WTC11 (cell line): ENCODE results near the gene SKAP1. TPM values are rescaled to one million over a fixed set of nuclear protein-coding genes. Genes with fewer than 3 reads are reported as not detected.

Experiments used
- ATAC-seq: fragments of 200-7000 bp; cut with Tn5 transposase; 2 replicates; pipeline ENCODE4 v1.10.0; 2021; ENCODE audit warnings: mild to moderate bottlenecking, moderate library complexity
- CTCF ChIA-PET: fragments of 300-600 bp; sonication (Branson Sonifier 250); formaldehyde crosslinking; loops from one replicate; lab custom pipeline; 2021; ENCODE audit warnings: antibody characterized with exemption; lab: Charles Lee
- POLR2A ChIA-PET: fragments of 350-600 bp; sonication (Branson Sonifier 250); formaldehyde crosslinking; loops from one replicate; lab custom pipeline; 2021; ENCODE audit warnings: antibody characterized with exemption; lab: Charles Lee
- DNase-seq: peaks from one replicate; pipeline ENCODE4 v3.0.0; 2021; ENCODE audit warnings: low spot score
- H3K27ac Mint-ChIP-seq: 2 replicates; pipeline ENCODE4 v1.8.0; 2021; ENCODE audit warnings: mixed read lengths
- H3K27me3 Mint-ChIP-seq: 2 replicates; pipeline ENCODE4 v1.8.0; 2021; ENCODE audit warnings: low read depth, mild to moderate bottlenecking, moderate library complexity, mixed read lengths
- H3K36me3 Mint-ChIP-seq: 2 replicates; pipeline ENCODE4 v1.8.0; 2021; ENCODE audit warnings: mixed read lengths
- H3K4me1 Mint-ChIP-seq: 2 replicates; pipeline ENCODE4 v1.8.0; 2022; ENCODE audit warnings: mixed read lengths
- H3K4me3 Mint-ChIP-seq: 2 replicates; pipeline ENCODE4 v1.8.0; 2021; ENCODE audit warnings: mild to moderate bottlenecking, moderate library complexity, mixed read lengths
- H3K9me3 Mint-ChIP-seq: 2 replicates; pipeline ENCODE4 v1.8.0; 2021; ENCODE audit warnings: mixed read lengths
- ATF1 ChIP-seq: sonication (generic); formaldehyde crosslinking; IDR thresholded peaks from 2 replicates; pipeline ENCODE4 v1.8.1; 2023; ENCODE audit warnings: mild to moderate bottlenecking, moderate library complexity, missing genetic modification reagents
- ETV6 ChIP-seq: sonication (generic); formaldehyde crosslinking; IDR thresholded peaks from 2 replicates; pipeline ENCODE4 v1.8.1; 2022; ENCODE audit warnings: mild to moderate bottlenecking, missing genetic modification reagents
- FOXK1 ChIP-seq: sonication (generic); formaldehyde crosslinking; IDR thresholded peaks from 2 replicates; pipeline ENCODE4 v1.8.0; 2022; ENCODE audit warnings: mild to moderate bottlenecking, moderate library complexity, missing genetic modification reagents
- GRHL2 ChIP-seq: fragments of 250-450 bp; sonication (Bioruptor Pico); IDR thresholded peaks from 2 replicates; pipeline ENCODE4 v1.8.0; 2022; ENCODE audit warnings: mild to moderate bottlenecking, moderate library complexity; ENCODE audit not compliant: insufficient replicate concordance, severe bottlenecking
- NR2C2 ChIP-seq: sonication (generic); formaldehyde crosslinking; IDR thresholded peaks from 2 replicates; pipeline ENCODE4 v1.8.0; 2022; ENCODE audit warnings: mild to moderate bottlenecking, missing genetic modification reagents
- RORB ChIP-seq: fragments of 250-450 bp; sonication (Bioruptor Pico); IDR thresholded peaks from 2 replicates; pipeline ENCODE4 v1.9.0; 2021; ENCODE audit warnings: mild to moderate bottlenecking
- SP1 ChIP-seq: sonication (generic); formaldehyde crosslinking; conservative IDR thresholded peaks from 2 replicates; pipeline ENCODE4 v1.8.1; 2022; ENCODE audit warnings: missing genetic modification reagents
- TP53 ChIP-seq: sonication (generic); formaldehyde crosslinking; IDR thresholded peaks from 2 replicates; pipeline ENCODE4 v1.8.1; 2023; ENCODE audit warnings: mild to moderate bottlenecking, missing genetic modification reagents
- ZNF138 ChIP-seq: sonication (generic); formaldehyde crosslinking; conservative IDR thresholded peaks from 2 replicates; pipeline ENCODE4 v1.8.1; 2022; ENCODE audit warnings: mild to moderate bottlenecking, moderate library complexity, missing genetic modification reagents
- ZNF317 ChIP-seq: sonication (generic); formaldehyde crosslinking; IDR thresholded peaks from 2 replicates; pipeline ENCODE4 v1.8.1; 2023; ENCODE audit warnings: low read depth, mild to moderate bottlenecking, moderate library complexity, missing genetic modification reagents, borderline replicate concordance
- ZNF416 ChIP-seq: fragments of 250-450 bp; sonication (Bioruptor Pico); IDR thresholded peaks from 2 replicates; pipeline ENCODE4 v1.9.0; 2021; ENCODE audit warnings: mild to moderate bottlenecking, inconsistent platforms
- total RNA-seq: library from RNA; stranded (reverse); gene quantifications from 3 replicates; pipeline ENCODE4 v1.2.3, GENCODE V29; 2021
- TF ChIP-seq, protein P1 (sequence below): fragments of 250-450 bp; sonication (Bioruptor Pico); IDR thresholded peaks from 2 replicates; pipeline ENCODE4 v1.8.0; 2021; ENCODE audit warnings: mild to moderate bottlenecking
- TF ChIP-seq, protein P2 (sequence below): sonication (generic); formaldehyde crosslinking; conservative IDR thresholded peaks from 2 replicates; pipeline ENCODE4 v1.8.1; 2022; ENCODE audit warnings: mild to moderate bottlenecking, missing genetic modification reagents
- TF ChIP-seq, protein P3 (sequence below): fragments of 250-450 bp; sonication (Bioruptor Pico); IDR thresholded peaks from 2 replicates; pipeline ENCODE4 v2.1.2; 2022; ENCODE audit warnings: mild to moderate bottlenecking, moderate library complexity
- TF ChIP-seq, protein P4 (sequence below): sonication (generic); formaldehyde crosslinking; IDR thresholded peaks from 2 replicates; pipeline ENCODE4 v1.8.0; 2023; ENCODE audit warnings: missing genetic modification reagents
- TF ChIP-seq, protein P5 (sequence below): sonication (generic); formaldehyde crosslinking; IDR thresholded peaks from 2 replicates; pipeline ENCODE4 v1.8.0; 2023; ENCODE audit warnings: mild to moderate bottlenecking, missing genetic modification reagents
- TF ChIP-seq, protein P6 (sequence below): sonication (generic); formaldehyde crosslinking; IDR thresholded peaks from 2 replicates; pipeline ENCODE4 v1.8.1; 2022; ENCODE audit warnings: mild to moderate bottlenecking, moderate library complexity, missing genetic modification reagents

Gene SKAP1
- total RNA-seq, 1 experiment from 2014 or later = not detected

DNA sequence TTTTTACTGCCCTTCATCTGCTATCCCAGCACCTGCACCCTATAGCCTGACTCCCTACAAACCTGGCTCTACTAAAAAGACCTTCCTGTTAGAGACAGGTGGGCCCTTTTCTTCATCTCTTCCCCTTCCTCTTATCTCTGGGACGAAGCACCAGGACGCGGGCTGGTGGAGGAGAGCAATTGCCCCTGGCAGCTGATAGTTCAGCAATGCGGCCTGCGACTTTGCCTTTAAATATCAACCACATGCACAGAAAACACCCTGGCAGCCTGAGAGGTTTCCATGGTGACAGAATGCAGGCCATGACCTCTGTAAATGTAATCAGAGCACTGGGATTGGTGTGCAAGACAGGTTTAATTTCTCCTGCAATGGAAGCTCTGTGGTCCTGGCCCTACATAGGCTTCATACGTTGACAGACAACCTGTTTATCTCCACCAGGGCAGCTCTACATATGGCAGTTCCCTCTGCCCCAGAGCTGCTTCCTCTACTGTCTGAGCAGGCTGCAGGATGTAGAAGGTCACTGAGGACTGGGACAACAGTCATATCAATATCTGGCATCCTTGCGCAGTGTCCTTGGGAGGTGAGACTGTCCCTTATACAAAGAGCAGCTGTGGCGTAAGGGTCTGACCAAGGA is 10.0 kb upstream of the SKAP1 start (continued):
- TF ChIP-seq, protein P1, sequence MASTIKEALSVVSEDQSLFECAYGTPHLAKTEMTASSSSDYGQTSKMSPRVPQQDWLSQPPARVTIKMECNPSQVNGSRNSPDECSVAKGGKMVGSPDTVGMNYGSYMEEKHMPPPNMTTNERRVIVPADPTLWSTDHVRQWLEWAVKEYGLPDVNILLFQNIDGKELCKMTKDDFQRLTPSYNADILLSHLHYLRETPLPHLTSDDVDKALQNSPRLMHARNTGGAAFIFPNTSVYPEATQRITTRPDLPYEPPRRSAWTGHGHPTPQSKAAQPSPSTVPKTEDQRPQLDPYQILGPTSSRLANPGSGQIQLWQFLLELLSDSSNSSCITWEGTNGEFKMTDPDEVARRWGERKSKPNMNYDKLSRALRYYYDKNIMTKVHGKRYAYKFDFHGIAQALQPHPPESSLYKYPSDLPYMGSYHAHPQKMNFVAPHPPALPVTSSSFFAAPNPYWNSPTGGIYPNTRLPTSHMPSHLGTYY (CRISPR knock-in tag) = no peak
- TF ChIP-seq, protein P2, sequence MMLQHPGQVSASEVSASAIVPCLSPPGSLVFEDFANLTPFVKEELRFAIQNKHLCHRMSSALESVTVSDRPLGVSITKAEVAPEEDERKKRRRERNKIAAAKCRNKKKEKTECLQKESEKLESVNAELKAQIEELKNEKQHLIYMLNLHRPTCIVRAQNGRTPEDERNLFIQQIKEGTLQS (CRISPR knock-in tag) = no peak

DNA sequence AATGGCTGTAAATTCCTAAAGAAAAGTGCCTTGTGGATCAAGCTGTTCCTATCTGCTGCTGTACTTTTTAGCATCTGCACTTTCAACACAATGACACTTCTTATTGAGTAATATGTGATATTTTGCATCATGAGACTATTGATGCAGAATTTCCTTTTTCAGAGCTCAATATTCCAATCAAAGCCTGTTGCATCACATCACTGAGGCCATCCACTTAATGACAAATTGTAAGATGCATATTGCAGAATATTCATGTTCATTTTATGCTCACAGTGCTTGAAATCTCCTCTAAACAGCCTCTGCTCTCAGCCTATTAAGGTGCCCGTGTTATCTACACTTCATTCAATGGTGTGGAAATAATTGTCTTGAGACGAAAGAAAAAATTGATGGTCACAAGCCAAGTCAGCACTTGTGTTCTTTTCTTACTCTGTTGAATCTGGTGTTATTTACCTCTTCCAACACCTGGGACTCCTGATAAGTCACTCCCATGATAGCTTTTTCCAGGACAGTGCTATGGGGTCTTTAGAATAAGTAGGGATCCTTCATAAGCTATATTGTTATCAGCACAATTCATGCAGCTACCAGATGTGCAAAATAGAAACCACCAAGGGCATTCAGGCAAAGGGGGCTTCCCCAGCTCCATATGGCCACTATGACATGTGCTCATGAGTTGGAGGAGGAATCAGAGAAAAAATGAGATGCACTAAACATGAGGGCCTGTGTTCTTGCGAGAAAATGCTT is 9.3 kb upstream of the SKAP1 start:
- Mint-ChIP-seq H3K9me3 (no peaks in the 10 kb centered on the region), H3K27ac (no peak overlapping the region), H3K4me3 (no peak overlapping the region), H3K36me3 (no peaks in the 10 kb centered on the region), H3K27me3 (peaks cover 24% of the 10 kb centered on the region), H3K4me1 (no peaks in the 10 kb centered on the region)
- DNase-seq (no peak), ATAC-seq (no peak)
- ChIA-PET CTCF (interaction anchor here (1.7 kb wide), 1 partner anchor 223 kb away, joined by 3 read pairs; no protein-coding TSS in a partner anchor), POLR2A (interaction anchor here (0.8 kb wide), 1 partner anchor 231 kb away, joined by 3 read pairs; no protein-coding TSS in a partner anchor)
- TF ChIP-seq, protein P3, sequence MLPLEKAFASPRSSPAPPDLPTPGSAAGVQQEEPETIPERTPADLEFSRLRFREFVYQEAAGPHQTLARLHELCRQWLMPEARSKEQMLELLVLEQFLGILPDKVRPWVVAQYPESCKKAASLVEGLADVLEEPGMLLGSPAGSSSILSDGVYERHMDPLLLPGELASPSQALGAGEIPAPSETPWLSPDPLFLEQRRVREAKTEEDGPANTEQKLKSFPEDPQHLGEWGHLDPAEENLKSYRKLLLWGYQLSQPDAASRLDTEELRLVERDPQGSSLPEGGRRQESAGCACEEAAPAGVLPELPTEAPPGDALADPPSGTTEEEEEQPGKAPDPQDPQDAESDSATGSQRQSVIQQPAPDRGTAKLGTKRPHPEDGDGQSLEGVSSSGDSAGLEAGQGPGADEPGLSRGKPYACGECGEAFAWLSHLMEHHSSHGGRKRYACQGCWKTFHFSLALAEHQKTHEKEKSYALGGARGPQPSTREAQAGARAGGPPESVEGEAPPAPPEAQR (CRISPR knock-in tag) = no peak

DNA sequence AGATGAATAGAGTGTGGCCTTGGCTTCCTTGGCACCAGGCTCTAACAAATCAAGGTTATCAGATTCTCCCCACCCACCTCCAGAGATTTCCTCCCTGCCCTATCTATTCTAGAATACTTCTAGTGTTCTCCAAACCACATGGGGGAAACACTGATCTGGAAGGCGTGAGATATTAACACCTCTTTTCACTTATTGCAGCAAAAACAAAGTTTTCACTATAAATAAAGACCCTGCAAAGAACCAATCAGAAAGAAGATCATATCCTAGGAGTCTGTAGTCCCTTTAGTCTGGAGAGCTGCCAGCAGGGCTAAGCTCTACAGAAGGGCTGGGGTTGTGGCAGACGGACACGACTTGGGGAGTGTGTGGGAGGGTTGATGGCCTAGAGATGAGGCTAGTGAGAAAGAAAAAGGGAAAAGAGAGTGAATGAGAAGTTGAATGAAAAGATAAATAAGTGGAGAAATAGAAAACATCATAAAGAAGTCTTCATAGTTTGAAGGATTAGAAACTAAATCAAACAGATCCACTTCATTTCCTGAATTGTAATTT is 8.6 kb upstream of the SKAP1 start:
- ATAC-seq (no peak), DNase-seq (no peak)
- H3K27me3 Mint-ChIP-seq = peaks cover 24% of the 10 kb centered on the region
- no peaks in the 10 kb centered on the region for H3K9me3 Mint-ChIP-seq
- TF ChIP-seq FOXK1 (CRISPR knock-in tag) (no peak), NR2C2 (no peak), ZNF416 (no peak), TP53 (CRISPR knock-in tag) (no peak)
- H3K27ac Mint-ChIP-seq = no peak overlapping the region
- ChIA-PET POLR2A (interaction anchor here (0.8 kb wide), 1 partner anchor 230 kb away, joined by 3 read pairs; no protein-coding TSS in a partner anchor), CTCF (interaction anchor here (1.7 kb wide), 1 partner anchor 223 kb away, joined by 3 read pairs; no protein-coding TSS in a partner anchor)
- no peaks in the 10 kb centered on the region for H3K36me3 Mint-ChIP-seq
- no peak overlapping the region for H3K4me3 Mint-ChIP-seq
- no peaks in the 10 kb centered on the region for H3K4me1 Mint-ChIP-seq

DNA sequence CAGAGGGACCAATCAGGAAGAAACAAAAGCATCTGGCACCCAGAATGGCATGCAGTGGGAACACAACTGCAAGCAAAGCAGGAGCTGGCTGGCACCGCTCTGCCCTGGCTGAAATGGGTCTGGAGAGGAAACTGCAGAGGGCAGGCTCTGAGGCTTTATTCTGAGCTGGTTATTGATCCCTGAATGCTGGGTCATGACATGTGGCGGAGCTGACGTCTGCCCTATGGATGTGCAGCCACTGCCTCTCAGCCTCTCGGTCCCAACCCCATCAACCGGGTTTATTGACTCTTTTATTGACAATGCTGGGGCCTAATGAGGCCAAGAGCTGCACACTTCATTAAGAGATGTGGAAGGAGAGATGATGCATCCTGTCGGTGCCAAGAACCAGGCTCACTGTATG is 3.9 kb upstream of the SKAP1 start:
- Mint-ChIP-seq H3K4me3 (no peak overlapping the region), H3K27me3 (peaks cover 59% of the 10 kb centered on the region), H3K36me3 (no peaks in the 10 kb centered on the region), H3K4me1 (peaks cover 9% of the 10 kb centered on the region), H3K9me3 (no peaks in the 10 kb centered on the region), H3K27ac (no peak overlapping the region)
- ATAC-seq (no peak), DNase-seq (no peak)
- POLR2A ChIA-PET = no interaction called here
- CTCF ChIA-PET = interaction anchor here (0.6 to 1.3 kb wide), 4 partner anchors 10 to 98 kb away, joined by 3 to 4 read pairs (median 4); no protein-coding TSS in a partner anchor
- TF ChIP-seq, protein P3 (CRISPR knock-in tag) = no peak
- TF ChIP-seq, protein P4, sequence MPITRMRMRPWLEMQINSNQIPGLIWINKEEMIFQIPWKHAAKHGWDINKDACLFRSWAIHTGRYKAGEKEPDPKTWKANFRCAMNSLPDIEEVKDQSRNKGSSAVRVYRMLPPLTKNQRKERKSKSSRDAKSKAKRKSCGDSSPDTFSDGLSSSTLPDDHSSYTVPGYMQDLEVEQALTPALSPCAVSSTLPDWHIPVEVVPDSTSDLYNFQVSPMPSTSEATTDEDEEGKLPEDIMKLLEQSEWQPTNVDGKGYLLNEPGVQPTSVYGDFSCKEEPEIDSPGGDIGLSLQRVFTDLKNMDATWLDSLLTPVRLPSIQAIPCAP (CRISPR knock-in tag) = no peak
- no peak for TF ChIP-seq ZNF138 (CRISPR knock-in tag)
- no peak for TF ChIP-seq RORB
- TF ChIP-seq, protein P5, sequence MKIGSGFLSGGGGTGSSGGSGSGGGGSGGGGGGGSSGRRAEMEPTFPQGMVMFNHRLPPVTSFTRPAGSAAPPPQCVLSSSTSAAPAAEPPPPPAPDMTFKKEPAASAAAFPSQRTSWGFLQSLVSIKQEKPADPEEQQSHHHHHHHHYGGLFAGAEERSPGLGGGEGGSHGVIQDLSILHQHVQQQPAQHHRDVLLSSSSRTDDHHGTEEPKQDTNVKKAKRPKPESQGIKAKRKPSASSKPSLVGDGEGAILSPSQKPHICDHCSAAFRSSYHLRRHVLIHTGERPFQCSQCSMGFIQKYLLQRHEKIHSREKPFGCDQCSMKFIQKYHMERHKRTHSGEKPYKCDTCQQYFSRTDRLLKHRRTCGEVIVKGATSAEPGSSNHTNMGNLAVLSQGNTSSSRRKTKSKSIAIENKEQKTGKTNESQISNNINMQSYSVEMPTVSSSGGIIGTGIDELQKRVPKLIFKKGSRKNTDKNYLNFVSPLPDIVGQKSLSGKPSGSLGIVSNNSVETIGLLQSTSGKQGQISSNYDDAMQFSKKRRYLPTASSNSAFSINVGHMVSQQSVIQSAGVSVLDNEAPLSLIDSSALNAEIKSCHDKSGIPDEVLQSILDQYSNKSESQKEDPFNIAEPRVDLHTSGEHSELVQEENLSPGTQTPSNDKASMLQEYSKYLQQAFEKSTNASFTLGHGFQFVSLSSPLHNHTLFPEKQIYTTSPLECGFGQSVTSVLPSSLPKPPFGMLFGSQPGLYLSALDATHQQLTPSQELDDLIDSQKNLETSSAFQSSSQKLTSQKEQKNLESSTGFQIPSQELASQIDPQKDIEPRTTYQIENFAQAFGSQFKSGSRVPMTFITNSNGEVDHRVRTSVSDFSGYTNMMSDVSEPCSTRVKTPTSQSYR = no peak
- no peak for TF ChIP-seq ETV6 (CRISPR knock-in tag)
- no peak for TF ChIP-seq ZNF317 (CRISPR knock-in tag)
- TF ChIP-seq, protein P6, sequence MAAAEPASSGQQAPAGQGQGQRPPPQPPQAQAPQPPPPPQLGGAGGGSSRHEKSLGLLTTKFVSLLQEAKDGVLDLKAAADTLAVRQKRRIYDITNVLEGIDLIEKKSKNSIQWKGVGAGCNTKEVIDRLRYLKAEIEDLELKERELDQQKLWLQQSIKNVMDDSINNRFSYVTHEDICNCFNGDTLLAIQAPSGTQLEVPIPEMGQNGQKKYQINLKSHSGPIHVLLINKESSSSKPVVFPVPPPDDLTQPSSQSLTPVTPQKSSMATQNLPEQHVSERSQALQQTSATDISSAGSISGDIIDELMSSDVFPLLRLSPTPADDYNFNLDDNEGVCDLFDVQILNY (CRISPR knock-in tag) = no peak
- no peak for TF ChIP-seq SP1 (CRISPR knock-in tag)
- no peak for TF ChIP-seq ATF1 (CRISPR knock-in tag)
- TF ChIP-seq GRHL2 (CRISPR knock-in tag) = no peak
